ENCODE results near the gene ZNRD2. TPM values are rescaled to one million over a fixed set of nuclear protein-coding genes. Genes with fewer than 3 reads are reported as not detected.

ZNRD2 gene
- total RNA-seq, 1 donor from 2014 or later, result 32.2 TPM

DNA sequence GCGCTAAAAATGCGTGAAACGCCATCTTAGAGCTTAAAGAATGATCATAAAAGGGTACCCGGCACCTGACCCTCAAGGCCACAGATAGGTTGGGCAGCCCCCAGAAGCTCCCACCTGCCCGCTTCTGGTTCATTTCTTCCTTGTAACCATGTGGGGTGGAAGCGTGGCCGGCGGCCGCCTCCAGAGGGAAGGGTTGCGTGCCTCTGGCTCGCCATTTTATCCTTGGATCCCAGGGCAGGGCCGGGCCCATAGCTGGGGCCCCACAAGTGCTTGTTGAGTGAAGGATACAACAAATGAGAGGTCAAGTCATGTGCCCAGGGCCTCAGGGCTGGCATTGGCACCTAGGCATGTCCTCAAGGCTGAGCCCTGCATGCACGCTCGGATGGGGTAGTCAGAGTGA, 51.2 kb downstream of the ZNRD2 start:
- Mint-ChIP-seq H3K9me3 (no peaks in the 10 kb centered on the region), H3K4me3 (peak overlapping the region; percentile 56), H3K4me1 (peaks cover 6% of the 10 kb centered on the region), H3K27me3 (ENCODE audit: low read depth) (no peaks in the 10 kb centered on the region), H3K36me3 (ENCODE audit: low read depth) (peaks cover 5% of the 10 kb centered on the region), H3K27ac (ENCODE audit: unreplicated experiment) (no peak overlapping the region)
- TF ChIP-seq, protein P1, sequence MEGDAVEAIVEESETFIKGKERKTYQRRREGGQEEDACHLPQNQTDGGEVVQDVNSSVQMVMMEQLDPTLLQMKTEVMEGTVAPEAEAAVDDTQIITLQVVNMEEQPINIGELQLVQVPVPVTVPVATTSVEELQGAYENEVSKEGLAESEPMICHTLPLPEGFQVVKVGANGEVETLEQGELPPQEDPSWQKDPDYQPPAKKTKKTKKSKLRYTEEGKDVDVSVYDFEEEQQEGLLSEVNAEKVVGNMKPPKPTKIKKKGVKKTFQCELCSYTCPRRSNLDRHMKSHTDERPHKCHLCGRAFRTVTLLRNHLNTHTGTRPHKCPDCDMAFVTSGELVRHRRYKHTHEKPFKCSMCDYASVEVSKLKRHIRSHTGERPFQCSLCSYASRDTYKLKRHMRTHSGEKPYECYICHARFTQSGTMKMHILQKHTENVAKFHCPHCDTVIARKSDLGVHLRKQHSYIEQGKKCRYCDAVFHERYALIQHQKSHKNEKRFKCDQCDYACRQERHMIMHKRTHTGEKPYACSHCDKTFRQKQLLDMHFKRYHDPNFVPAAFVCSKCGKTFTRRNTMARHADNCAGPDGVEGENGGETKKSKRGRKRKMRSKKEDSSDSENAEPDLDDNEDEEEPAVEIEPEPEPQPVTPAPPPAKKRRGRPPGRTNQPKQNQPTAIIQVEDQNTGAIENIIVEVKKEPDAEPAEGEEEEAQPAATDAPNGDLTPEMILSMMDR (conservative IDR thresholded peaks at IDR 0.05), result no peak
- DNase-seq (ENCODE audit: low read depth, low spot score), result no peak

Other genes starting within 250 kb of the ZNRD2 start
- 96.3 and 99.0 TPM in 2 replicates for gene DPF2, start 236.6 kb upstream of the ZNRD2 start, total RNA-seq
- 3.3 TPM in 2 replicates for gene TIGD3, start 215.7 kb upstream of the ZNRD2 start, total RNA-seq
- gene SLC25A45, start 187.8 kb upstream of the ZNRD2 start, total RNA-seq, result 1.5 and 1.8 TPM in 2 replicates
- gene FRMD8, start 183.8 kb upstream of the ZNRD2 start, total RNA-seq, result 25.6 and 29.0 TPM in 2 replicates
- gene NEAT1, start 147.7 kb upstream of the ZNRD2 start, total RNA-seq, result 29.8 and 37.2 TPM in 2 replicates
- gene MALAT1, start 71.4 kb upstream of the ZNRD2 start, total RNA-seq, result 4,794 and 5,409 TPM in 2 replicates
- 66.0 and 68.8 TPM in 2 replicates for gene SCYL1, start 45.4 kb upstream of the ZNRD2 start, total RNA-seq
- 21.0 and 22.5 TPM in 2 replicates for gene LTBP3, start 12.1 kb upstream of the ZNRD2 start, total RNA-seq
- gene FAM89B, start 2.1 kb downstream of the ZNRD2 start, total RNA-seq, result 82.4 and 86.3 TPM in 2 replicates
- gene EHBP1L1, start 5.6 kb downstream of the ZNRD2 start, total RNA-seq, result 13.6 and 15.3 TPM in 2 replicates
- gene KCNK7, start 25.3 kb downstream of the ZNRD2 start, total RNA-seq, result 1.0 and 1.1 TPM in 2 replicates
- 88.3 and 94.0 TPM in 2 replicates for gene MAP3K11, start 43.7 kb downstream of the ZNRD2 start, total RNA-seq
- gene PCNX3, start 45.3 kb downstream of the ZNRD2 start, total RNA-seq, result 58.2 and 58.9 TPM in 2 replicates
- gene SIPA1, start 67.6 kb downstream of the ZNRD2 start, total RNA-seq, result 17.5 and 23.6 TPM in 2 replicates
- gene RELA, start 92.4 kb downstream of the ZNRD2 start, total RNA-seq, result 49.0 and 53.7 TPM in 2 replicates
- gene KAT5, start 141.8 kb downstream of the ZNRD2 start, total RNA-seq, result 70.5 and 74.9 TPM in 2 replicates
- gene RNASEH2C, start 150.3 kb downstream of the ZNRD2 start, total RNA-seq, result 69.4 and 72.1 TPM in 2 replicates
- 10.7 and 10.8 TPM in 2 replicates for gene AP5B1, start 210.5 kb downstream of the ZNRD2 start, total RNA-seq
- not detected in 2 replicates for gene OVOL1, start 216.6 kb downstream of the ZNRD2 start, total RNA-seq